HepG2 (cell line): Measurements from ENCODE around the gene BCAR3. TPM values are rescaled to one million over a fixed set of nuclear protein-coding genes. Genes with fewer than 3 reads are reported as not detected.

Experiments used
- ATAC-seq: fragments of 200-7000 bp; cut with Tn5 transposase; 3 replicates; pipeline ENCODE4 v1.9.1; 2020; ENCODE audit warnings: mild to moderate bottlenecking, moderate library complexity
- BruUV-seq: library from RNA; stranded (reverse); fragments of 400-500 nt; replicated peaks from 2 replicates; lab custom pipeline; 2021; lab: Mats Ljungman, UMichigan
- CTCF ChIA-PET: fragments of 300-600 bp; formaldehyde crosslinking; extraction: SDS; loops from one replicate; lab custom pipeline; 2021; ENCODE audit warnings: low total read pairs, inconsistent platforms, low intra/inter-chr PET ratio; lab: Yijun Ruan, JAX
- POLR2A ChIA-PET: fragments of 350-600 bp; sonication (Branson Sonifier 250); formaldehyde crosslinking; loops from one replicate; lab custom pipeline; 2020; ENCODE audit warnings: antibody characterized with exemption, inconsistent platforms; lab: Yijun Ruan, JAX
- DNase-seq: peaks from one replicate; pipeline ENCODE4 v3.0.0-alpha.2; 2015; ENCODE audit warnings: low spot score
- FAIRE-seq: peaks from 3 replicates; lab custom pipeline; 2011; peaks lifted over from hg19 to GRCh38; lab: Jason Lieb, UNC
- H2AFZ ChIP-seq: one replicate; pipeline ENCODE4 v1.6.1; 2011; ENCODE audit warnings: low read length, inconsistent platforms
- H3K27ac ChIP-seq: fragments of 300-600 bp; 3 replicates; pipeline ENCODE4 v1.8.0; 2011; ENCODE audit warnings: mixed run types, mild to moderate bottlenecking, mixed read lengths, low read length, inconsistent platforms; ENCODE audit not compliant: insufficient read depth; ENCODE audit errors: extremely low read length
- H3K27me3 ChIP-seq, 2 experiments: fragments of 200-600 bp in 1 of 2; 2 replicates in 1 of 2; 3 replicates in 1 of 2; pipeline versions ENCODE4 v1.6.0 to v1.8.0; 2011; ENCODE audit warnings: low read length in 2 of 2, mild to moderate bottlenecking in 2 of 2, moderate library complexity in 2 of 2, inconsistent platforms in 1 of 2; ENCODE audit not compliant: insufficient read depth in 2 of 2, control insufficient read depth in 1 of 2
- H3K36me3 ChIP-seq, 2 experiments: fragments of 200-600 bp in 1 of 2; replicated peaks in 1 of 2; 2 replicates in 1 of 2; 3 replicates in 1 of 2; pipeline versions ENCODE4 v1.5.1 to v1.8.0; 2011; ENCODE audit warnings: low read length in 2 of 2, inconsistent platforms in 1 of 2; ENCODE audit not compliant: insufficient read depth in 2 of 2, control insufficient read depth in 1 of 2
- H3K4me1 ChIP-seq: 2 replicates; pipeline ENCODE4 v1.5.1; 2012; ENCODE audit warnings: low read length, inconsistent platforms; ENCODE audit not compliant: insufficient read depth
- H3K4me2 ChIP-seq: 2 replicates; pipeline ENCODE4 v1.6.0; 2011; ENCODE audit warnings: low read depth, low read length, inconsistent platforms
- H3K4me3 ChIP-seq, 3 experiments: fragments of 200-600 bp in 1 of 3; sonication (generic), shearing (Covaris generic) in 1 of 3; replicated peaks in 1 of 3; 2 replicates each; pipeline ENCODE4 v1.5.1; 2011 to 2016; ENCODE audit warnings: low read length in 3 of 3, inconsistent platforms in 2 of 3, low read depth in 2 of 3, mild to moderate bottlenecking in 2 of 3, control low read depth in 1 of 3, mixed read lengths in 1 of 3; ENCODE audit not compliant: insufficient read depth in 1 of 3
- H3K79me2 ChIP-seq: one replicate; pipeline ENCODE4 v1.6.1; 2011; ENCODE audit warnings: low read length, inconsistent platforms; ENCODE audit not compliant: insufficient read depth
- H3K9ac ChIP-seq: 2 replicates; pipeline ENCODE4 v1.6.0; 2011; ENCODE audit warnings: mild to moderate bottlenecking, low read depth, low read length, inconsistent platforms; ENCODE audit not compliant: insufficient read depth
- H3K9me3 ChIP-seq: 2 replicates; pipeline ENCODE4 v1.5.1; 2012; ENCODE audit warnings: mild to moderate bottlenecking, low read length
- H4K20me1 ChIP-seq: 2 replicates; pipeline ENCODE4 v1.6.0; 2011; ENCODE audit warnings: inconsistent platforms, mild to moderate bottlenecking, low read length, moderate library complexity; ENCODE audit not compliant: insufficient read depth
- HNF4A ChIP-seq: sonication (generic); formaldehyde crosslinking; IDR thresholded peaks from 2 replicates; pipeline ENCODE4 v1.4.0; 2020; ENCODE audit warnings: missing genetic modification reagents
- IRF2 ChIP-seq: IDR thresholded peaks from 2 replicates; pipeline ENCODE4 v1.6.1; 2018; ENCODE audit warnings: missing genetic modification reagents, missing compliant biosample characterization
- NCOA5 ChIP-seq: sonication (generic); formaldehyde crosslinking; IDR thresholded peaks from 2 replicates; pipeline ENCODE4 v1.4.0; 2020; ENCODE audit warnings: missing genetic modification reagents
- NR3C1 ChIP-seq: sonication (generic); formaldehyde crosslinking; IDR thresholded peaks from 2 replicates; pipeline ENCODE4 v1.4.0; 2020; ENCODE audit warnings: missing genetic modification reagents
- SP5 ChIP-seq: IDR thresholded peaks from 2 replicates; pipeline ENCODE4 v1.6.1; 2016; ENCODE audit warnings: low read depth, borderline replicate concordance
- TEAD3 ChIP-seq: optimal IDR thresholded peaks from 2 replicates; pipeline ENCODE3; 2016; ENCODE audit warnings: borderline replicate concordance
- YEATS4 ChIP-seq: sonication (generic); formaldehyde crosslinking; IDR thresholded peaks from 2 replicates; pipeline ENCODE4 v1.4.0; 2020; ENCODE audit warnings: missing genetic modification reagents, borderline replicate concordance
- ZFP1 ChIP-seq: IDR thresholded peaks from 2 replicates; pipeline ENCODE4 v1.6.1; 2016
- ZMYM3 ChIP-seq: sonication (generic); formaldehyde crosslinking; IDR thresholded peaks from 2 replicates; pipeline ENCODE4 v1.5.1; 2020; ENCODE audit warnings: mild to moderate bottlenecking, missing genetic modification reagents
- ZNF549 ChIP-seq: sonication (generic); formaldehyde crosslinking; IDR thresholded peaks from 2 replicates; pipeline ENCODE4 v1.5.0; 2020; ENCODE audit warnings: missing genetic modification reagents
- ZNF644 ChIP-seq: IDR thresholded peaks from 2 replicates; pipeline ENCODE4 v1.6.1; 2016; ENCODE audit warnings: low read depth
- ZNF839 ChIP-seq: sonication (generic); formaldehyde crosslinking; IDR thresholded peaks from 2 replicates; pipeline ENCODE4 v1.4.0; 2020; ENCODE audit warnings: missing genetic modification reagents, mild to moderate bottlenecking, borderline replicate concordance
- ZSCAN20 ChIP-seq: sonication (generic); formaldehyde crosslinking; IDR thresholded peaks from 2 replicates; pipeline ENCODE4 v1.4.0; 2020; ENCODE audit warnings: missing genetic modification reagents, mild to moderate bottlenecking, borderline replicate concordance
- WGBS: methylation state at CpG from one replicate; pipeline ENCODE4 v1.1.6; 2017; ENCODE audit warnings: low lambda C conversion rate; 5-methylcytosine and 5-hydroxymethylcytosine counted together
- in situ Hi-C: cut with HindIII; loops from 2 replicates; pipeline ENCODE4 v1.10.0; 2017; ENCODE audit warnings: low pct_unique_long_range_greater_than_20kb; ENCODE audit not compliant: extremely low pct_ligation_motif_present
- intact Hi-C: fragments of 100-400 bp; cut with micrococcal nuclease; formaldehyde crosslinking; loops from one replicate; pipeline ENCODE4 v1.10.0; 2022; ENCODE audit not compliant: unreplicated experiment
- polyA plus RNA-seq, 8 experiments: library from polyadenylated mRNA; depleted of rRNA in 3 of 8; stranded (reverse) in 7 of 8; unstranded in 1 of 8; fragments of >200 nt; fragmentation: Illumina TruSeq in 4 of 8; extraction: Trizol in 4 of 8; gene quantifications; 2 replicates each; pipeline versions ENCODE4 v1.2.1 to v1.2.3, GENCODE V29; 2011 to 2016; ENCODE audit warnings: low read depth in 4 of 8, missing spikeins in 1 of 8, mixed read lengths in 1 of 8; ENCODE audit not compliant: insufficient read depth in 1 of 8
- total RNA-seq, 5 experiments: library from RNA; depleted of rRNA; stranded (reverse); fragments of >200 nt; fragmentation: Illumina TruSeq; extraction: Trizol; gene quantifications; 2 replicates each; pipeline ENCODE4 v1.2.3, GENCODE V29; 2016; ENCODE audit warnings: low read depth in 1 of 5
- TF ChIP-seq, protein P1 (sequence below): sonication (generic); formaldehyde crosslinking; IDR thresholded peaks from 2 replicates; pipeline ENCODE4; 2020; ENCODE audit warnings: missing genetic modification reagents, mild to moderate bottlenecking, borderline replicate concordance
- TF ChIP-seq, protein P2 (sequence below): sonication (generic); formaldehyde crosslinking; IDR thresholded peaks from 2 replicates; pipeline ENCODE4 v1.5.0; 2020; ENCODE audit warnings: missing genetic modification reagents

The BCAR3 gene
- total and polyA plus RNA-seq, 2 of the 13 experiments (the other 11 are each of a cell fraction or from before 2014, with no cell fraction given), result 3.6 to 4.8 TPM

DNA sequence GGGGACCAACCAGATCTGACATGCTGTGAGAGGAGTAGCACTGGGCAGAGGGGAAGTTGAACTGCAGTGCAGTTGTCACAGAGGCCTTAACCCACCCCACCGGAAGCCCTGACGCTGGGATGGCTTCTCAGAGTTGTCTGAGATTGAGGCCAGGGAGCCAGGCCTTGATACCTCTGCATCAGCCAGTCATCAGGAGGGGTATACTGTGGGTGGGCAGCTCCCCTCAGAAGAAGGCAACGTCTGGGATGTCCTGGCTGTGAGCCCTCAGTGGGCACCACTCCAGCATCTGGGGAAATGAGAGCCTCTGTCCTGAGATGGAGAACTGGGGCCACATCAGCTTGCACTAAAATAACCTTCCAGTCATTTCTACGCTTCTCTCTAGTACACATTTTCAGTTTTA lies 47.9 kb upstream of the BCAR3 start:
- Histone ChIP-seq H3K4me1 (peaks cover 14% of the 10 kb centered on the region; the same call in 1 of the 2 replicates), H3K4me3 (no peak overlapping the region), H3K9ac (no peak overlapping the region), H3K27ac (no peak overlapping the region), H2AFZ (no peak overlapping the region), H3K79me2 (no peaks in the 10 kb centered on the region), H4K20me1 (no peaks in the 10 kb centered on the region), H3K9me3 (no peaks in the 10 kb centered on the region), H3K27me3 (no peaks in the 10 kb centered on the region), H3K36me3 (no peaks in the 10 kb centered on the region), H3K4me2 (no peak overlapping the region)
- DNase-seq (no peak), ATAC-seq (no peak), FAIRE-seq (no peak)
- TF ChIP-seq ZMYM3 (CRISPR knock-in tag) (no peak), ZNF644 (CRISPR knock-in tag) (no peak), HNF4A (CRISPR knock-in tag) (no peak), YEATS4 (CRISPR knock-in tag) (no peak), ZFP1 (CRISPR knock-in tag) (no peak), SP5 (CRISPR knock-in tag) (no peak), NCOA5 (CRISPR knock-in tag) (no peak), NR3C1 (CRISPR knock-in tag) (no peak), IRF2 (no peak)
- ChIA-PET CTCF (no interaction called here), POLR2A (no interaction called here)
- intact Hi-C loops, result no loop called here
- in situ Hi-C loops, result no loop called here
- no TSS peak for BruUV-seq
- 100% methylated on average over 1 of the region's 4 CpGs for WGBS

DNA sequence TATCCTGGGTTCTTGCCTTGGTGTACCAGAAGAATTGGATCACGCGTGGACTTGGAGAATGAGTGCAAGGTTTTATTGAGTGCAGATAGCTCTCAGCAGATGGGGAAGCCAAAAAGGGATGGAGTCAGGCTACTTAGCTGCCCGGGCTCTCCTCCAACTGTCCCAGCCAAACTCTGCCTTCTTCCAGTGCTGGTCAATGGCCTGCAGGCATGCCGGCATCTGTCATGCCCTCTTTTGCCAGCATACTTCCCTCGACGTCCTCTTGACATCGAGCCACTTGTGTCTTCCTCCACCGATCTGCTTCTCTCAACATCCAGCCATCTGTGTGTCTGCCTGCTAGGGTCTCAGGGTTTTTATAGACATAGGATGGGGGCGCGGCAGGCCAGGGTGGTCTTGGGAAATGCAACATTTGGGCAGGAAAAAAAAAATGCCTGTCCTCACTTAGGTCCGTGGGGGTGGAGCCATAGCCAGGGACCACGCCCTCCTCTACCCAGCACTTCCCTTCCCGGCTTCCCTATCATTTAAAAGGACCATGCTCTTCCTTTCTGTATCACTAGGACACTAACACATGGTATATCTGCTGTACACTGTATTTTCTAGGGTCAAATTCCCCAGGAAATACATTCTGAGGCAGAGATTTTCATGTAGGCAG lies 47.0 kb upstream of the BCAR3 start:
- Histone ChIP-seq H3K9me3 (no peaks in the 10 kb centered on the region), H3K4me2 (no peak overlapping the region), H3K4me3 (no peak overlapping the region), H3K27me3 (no peaks in the 10 kb centered on the region), H2AFZ (no peak overlapping the region), H4K20me1 (no peaks in the 10 kb centered on the region), H3K9ac (no peak overlapping the region), H3K79me2 (no peaks in the 10 kb centered on the region), H3K27ac (no peak overlapping the region), H3K4me1 (peaks cover 12% of the 10 kb centered on the region; the same call in 1 of the 2 replicates), H3K36me3 (no peaks in the 10 kb centered on the region)
- TF ChIP-seq ZNF549, result no peak
- no peak for TF ChIP-seq ZNF839 (CRISPR knock-in tag)
- TF ChIP-seq ZSCAN20 (CRISPR knock-in tag), result no peak
- TF ChIP-seq, protein P1, sequence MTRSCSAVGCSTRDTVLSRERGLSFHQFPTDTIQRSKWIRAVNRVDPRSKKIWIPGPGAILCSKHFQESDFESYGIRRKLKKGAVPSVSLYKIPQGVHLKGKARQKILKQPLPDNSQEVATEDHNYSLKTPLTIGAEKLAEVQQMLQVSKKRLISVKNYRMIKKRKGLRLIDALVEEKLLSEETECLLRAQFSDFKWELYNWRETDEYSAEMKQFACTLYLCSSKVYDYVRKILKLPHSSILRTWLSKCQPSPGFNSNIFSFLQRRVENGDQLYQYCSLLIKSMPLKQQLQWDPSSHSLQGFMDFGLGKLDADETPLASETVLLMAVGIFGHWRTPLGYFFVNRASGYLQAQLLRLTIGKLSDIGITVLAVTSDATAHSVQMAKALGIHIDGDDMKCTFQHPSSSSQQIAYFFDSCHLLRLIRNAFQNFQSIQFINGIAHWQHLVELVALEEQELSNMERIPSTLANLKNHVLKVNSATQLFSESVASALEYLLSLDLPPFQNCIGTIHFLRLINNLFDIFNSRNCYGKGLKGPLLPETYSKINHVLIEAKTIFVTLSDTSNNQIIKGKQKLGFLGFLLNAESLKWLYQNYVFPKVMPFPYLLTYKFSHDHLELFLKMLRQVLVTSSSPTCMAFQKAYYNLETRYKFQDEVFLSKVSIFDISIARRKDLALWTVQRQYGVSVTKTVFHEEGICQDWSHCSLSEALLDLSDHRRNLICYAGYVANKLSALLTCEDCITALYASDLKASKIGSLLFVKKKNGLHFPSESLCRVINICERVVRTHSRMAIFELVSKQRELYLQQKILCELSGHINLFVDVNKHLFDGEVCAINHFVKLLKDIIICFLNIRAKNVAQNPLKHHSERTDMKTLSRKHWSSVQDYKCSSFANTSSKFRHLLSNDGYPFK (CRISPR knock-in tag), result no peak
- TF ChIP-seq, protein P2, sequence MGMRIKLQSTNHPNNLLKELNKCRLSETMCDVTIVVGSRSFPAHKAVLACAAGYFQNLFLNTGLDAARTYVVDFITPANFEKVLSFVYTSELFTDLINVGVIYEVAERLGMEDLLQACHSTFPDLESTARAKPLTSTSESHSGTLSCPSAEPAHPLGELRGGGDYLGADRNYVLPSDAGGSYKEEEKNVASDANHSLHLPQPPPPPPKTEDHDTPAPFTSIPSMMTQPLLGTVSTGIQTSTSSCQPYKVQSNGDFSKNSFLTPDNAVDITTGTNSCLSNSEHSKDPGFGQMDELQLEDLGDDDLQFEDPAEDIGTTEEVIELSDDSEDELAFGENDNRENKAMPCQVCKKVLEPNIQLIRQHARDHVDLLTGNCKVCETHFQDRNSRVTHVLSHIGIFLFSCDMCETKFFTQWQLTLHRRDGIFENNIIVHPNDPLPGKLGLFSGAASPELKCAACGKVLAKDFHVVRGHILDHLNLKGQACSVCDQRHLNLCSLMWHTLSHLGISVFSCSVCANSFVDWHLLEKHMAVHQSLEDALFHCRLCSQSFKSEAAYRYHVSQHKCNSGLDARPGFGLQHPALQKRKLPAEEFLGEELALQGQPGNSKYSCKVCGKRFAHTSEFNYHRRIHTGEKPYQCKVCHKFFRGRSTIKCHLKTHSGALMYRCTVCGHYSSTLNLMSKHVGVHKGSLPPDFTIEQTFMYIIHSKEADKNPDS, result no peak
- TF ChIP-seq TEAD3, result no peak
- BruUV-seq, result no TSS peak
- ATAC-seq (no peak), DNase-seq (no peak), FAIRE-seq (no peak)
- in situ Hi-C loops, result no loop called here
- CTCF ChIA-PET, result no interaction called here
- intact Hi-C loops, result no loop called here
- 79% methylated on average over 13 of the region's 13 CpGs for WGBS
- POLR2A ChIA-PET, result no interaction called here
